Panc1 (cell line): ENCODE measurements around the gene P2RY14. TPM values are rescaled to one million over a fixed set of nuclear protein-coding genes. Genes with fewer than 3 reads are reported as not detected.

Source experiments
- ATAC-seq: fragments of 200-7000 bp; cut with Tn5 transposase; 2 replicates; pipeline ENCODE4 v1.9.1; 2020; ENCODE audit warnings: mild to moderate bottlenecking, moderate library complexity
- BruUV-seq: library from RNA; stranded (reverse); fragments of 400-500 nt; replicated peaks from 2 replicates; lab custom pipeline; 2021; lab: Mats Ljungman, UMichigan
- CTCF ChIA-PET: fragments of 300-600 bp; sonication (Branson Sonifier 250); formaldehyde crosslinking; loops from one replicate; lab custom pipeline; 2022; ENCODE audit warnings: antibody characterized with exemption; lab: Charles Lee
- POLR2A ChIA-PET: fragments of 300-600 bp; sonication (Branson Sonifier 250); formaldehyde crosslinking; loops from one replicate; lab custom pipeline; 2022; ENCODE audit warnings: antibody characterized with exemption; lab: Charles Lee
- DNase-seq: peaks from one replicate; pipeline ENCODE4 v3.0.0-alpha.2; 2010; ENCODE audit warnings: low read depth, low spot score
- H3K27ac ChIP-seq: 2 replicates; pipeline ENCODE4 v1.5.1; 2011; ENCODE audit warnings: mild to moderate bottlenecking, low read length, inconsistent platforms
- H3K27me3 ChIP-seq: fragments of 200-500 bp; sonication (Bioruptor generic); 2 replicates; pipeline ENCODE4 v1.6.0; 2014; ENCODE audit warnings: low read length, inconsistent platforms; ENCODE audit not compliant: control insufficient read depth, insufficient read depth
- H3K36me3 ChIP-seq: fragments of 200-500 bp; sonication (Bioruptor generic); 2 replicates; pipeline ENCODE4 v1.5.1; 2014; ENCODE audit warnings: inconsistent platforms, mild to moderate bottlenecking, low read length, moderate library complexity; ENCODE audit not compliant: control insufficient read depth, insufficient read depth
- H3K4me1 ChIP-seq: 2 replicates; pipeline ENCODE4 v1.5.1; 2011; ENCODE audit warnings: inconsistent platforms, mild to moderate bottlenecking, low read length, moderate library complexity; ENCODE audit not compliant: control insufficient read depth, insufficient read depth
- H3K4me3 ChIP-seq, 2 experiments: 2 replicates each; pipeline ENCODE4 v1.5.1; 2011 to 2012; ENCODE audit warnings: low read depth in 2 of 2, low read length in 2 of 2, mild to moderate bottlenecking in 2 of 2, inconsistent platforms in 1 of 2, moderate library complexity in 1 of 2
- H3K9me3 ChIP-seq: fragments of 200-500 bp; sonication (Bioruptor generic); 2 replicates; pipeline ENCODE4 v1.5.1; 2014; ENCODE audit warnings: low read depth, mild to moderate bottlenecking, inconsistent platforms, low read length, moderate library complexity; ENCODE audit not compliant: control insufficient read depth, insufficient read depth
- CTCF ChIP-seq: fragments of 450-650 bp; IDR thresholded peaks from 2 replicates; pipeline ENCODE4 v1.5.1; 2017; ENCODE audit warnings: mild to moderate bottlenecking
- POLR2AphosphoS5 ChIP-seq: IDR thresholded peaks from 2 replicates; pipeline ENCODE4 v1.6.1; 2012; ENCODE audit warnings: mild to moderate bottlenecking, low read depth, low read length, moderate library complexity
- REST ChIP-seq, 2 experiments: IDR thresholded peaks; 2 replicates each; pipeline ENCODE4 v1.6.1; 2011 to 2012; ENCODE audit warnings: low read depth in 2 of 2, control low read depth in 1 of 2, low read length in 1 of 2, mild to moderate bottlenecking in 1 of 2, moderate library complexity in 1 of 2; ENCODE audit not compliant: insufficient read depth in 1 of 2
- SIN3A ChIP-seq: IDR thresholded peaks from 2 replicates; pipeline ENCODE4 v1.6.1; 2012; ENCODE audit warnings: low read depth, mild to moderate bottlenecking, low read length, moderate library complexity, borderline replicate concordance; ENCODE audit not compliant: insufficient read depth
- TCF7L2 ChIP-seq: IDR thresholded peaks from 2 replicates; pipeline ENCODE4 v1.6.1; 2011; ENCODE audit warnings: mild to moderate bottlenecking, low read depth, low read length, inconsistent platforms
- in situ Hi-C: cut with HindIII; loops from 2 replicates; pipeline ENCODE4 v1.10.0; 2016; ENCODE audit warnings: low sequenced_read_pairs, low pct_unique_long_range_greater_than_20kb
- intact Hi-C: fragments of 100-400 bp; cut with micrococcal nuclease; formaldehyde crosslinking; loops from one replicate; pipeline ENCODE4 v1.10.0; 2022; ENCODE audit not compliant: unreplicated experiment
- total RNA-seq: library from RNA; stranded (reverse); gene quantifications from one replicate; pipeline ENCODE4 v1.2.1, GENCODE V29; 2021; ENCODE audit not compliant: unreplicated experiment

The P2RY14 gene
- total RNA-seq, 1 experiment from 2014 or later: not detected

- Histone ChIP-seq H3K27ac (no peak overlapping the region), H3K9me3 (no peaks in the 10 kb centered on the region), H3K27me3 (peaks cover 4% of the 10 kb centered on the region; the same call in 1 of the 2 replicates), H3K4me3 (no peak overlapping the region), H3K4me1 (no peaks in the 10 kb centered on the region), H3K36me3 (no peaks in the 10 kb centered on the region; the same call in 1 of the 2 replicates)
- intact Hi-C loops (no loop called here), in situ Hi-C loops (no loop called here)
- ChIA-PET POLR2A (interaction anchor here (0.6 kb wide), 1 partner anchor 11 kb away, joined by 6 read pairs; no protein-coding TSS in a partner anchor), CTCF (no interaction called here)
- DNase-seq (no peak), ATAC-seq (no peak)
- no TSS peak for BruUV-seq
- no peak for TF ChIP-seq SIN3A
- no peak for TF ChIP-seq CTCF
- TF ChIP-seq TCF7L2: no peak
- TF ChIP-seq REST (IDR thresholded peaks at IDR 0.05; ENCODE audit: insufficient read depth in 1 of 2, low read depth in 2 of 2, low read length in 1 of 2): no peak
- no peak for TF ChIP-seq POLR2AphosphoS5
Measured at GRCh38 chr3:151268267-151269235, 9.8 kb downstream of the P2RY14 start.

- TF ChIP-seq SIN3A (no peak), REST (IDR thresholded peaks at IDR 0.05; ENCODE audit: insufficient read depth in 1 of 2, low read depth in 2 of 2, low read length in 1 of 2) (no peak), TCF7L2 (no peak), POLR2AphosphoS5 (no peak), CTCF (no peak)
- H3K9me3 ChIP-seq: no peaks in the 10 kb centered on the region
- BruUV-seq: no TSS peak
- H3K4me1 ChIP-seq: no peaks in the 10 kb centered on the region
- intact Hi-C loops: no loop called here
- H3K36me3 ChIP-seq: no peaks in the 10 kb centered on the region; the same call in 1 of the 2 replicates
- peaks cover 4% of the 10 kb centered on the region; the same call in 1 of the 2 replicates for H3K27me3 ChIP-seq
- no peak overlapping the region for H3K27ac ChIP-seq
- in situ Hi-C loops: no loop called here
- ChIA-PET CTCF (no interaction called here), POLR2A (no interaction called here)
- ATAC-seq (no peak), DNase-seq (no peak)
- no peak overlapping the region for H3K4me3 ChIP-seq
Measured at GRCh38 chr3:151267066-151267465, 11.3 kb downstream of the P2RY14 start.
